ENCODE results near the gene CAMK2D.

DNA sequence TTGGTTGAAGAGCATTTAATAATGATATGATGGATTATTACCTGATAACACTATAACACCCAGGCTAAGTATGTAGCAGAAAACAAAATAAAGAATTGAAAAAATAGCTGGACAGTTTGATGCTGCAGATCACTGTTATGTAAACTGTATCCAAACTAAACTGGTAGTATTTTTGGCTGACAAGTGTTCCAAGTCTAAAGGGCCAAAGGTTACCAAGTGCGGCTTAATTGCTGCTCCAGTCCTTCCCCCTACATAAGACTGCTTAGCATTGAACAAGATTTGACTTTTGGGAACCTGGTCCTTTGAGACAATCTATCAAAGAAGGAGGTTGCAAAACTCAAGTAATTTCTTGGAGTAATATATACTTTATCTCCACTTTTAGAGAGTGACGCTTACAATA lies 249.6 kb downstream of the CAMK2D start:
- no peak for TF ChIP-seq CTCF (IDR thresholded peaks at IDR 0.05)
- TF ChIP-seq POLR2AphosphoS5 (IDR thresholded peaks at IDR 0.05), result no peak
